Duodenal mucosa (tissue), 2 donors: ENCODE data around the gene CXCR6.

Experiments used
- H3K27ac ChIP-seq: one replicate; pipeline ENCODE4 v1.7.0; 2013; ENCODE audit warnings: low read depth, low read length
- H3K27me3 ChIP-seq, 2 donors: one replicate each; pipeline ENCODE4 v1.7.0; 2013; ENCODE audit warnings: low read length in 2 of 2, control low read depth in 1 of 2; ENCODE audit not compliant: insufficient read depth in 2 of 2, control insufficient read depth in 1 of 2
- H3K36me3 ChIP-seq, 2 donors: one replicate each; pipeline ENCODE4 v1.7.0; 2013; ENCODE audit warnings: low read length in 2 of 2, control low read depth in 1 of 2; ENCODE audit not compliant: insufficient read depth in 2 of 2, control insufficient read depth in 1 of 2
- H3K4me1 ChIP-seq, 2 donors: one replicate each; pipeline ENCODE4 v1.7.0; 2013; ENCODE audit warnings: low read length in 2 of 2, control low read depth in 1 of 2; ENCODE audit not compliant: insufficient read depth in 2 of 2, control insufficient read depth in 1 of 2
- H3K4me3 ChIP-seq, 2 donors: one replicate each; pipeline ENCODE4 v1.7.0; 2013; ENCODE audit warnings: low read length in 2 of 2, low read depth in 1 of 2
- H3K9ac ChIP-seq, 2 donors: one replicate each; pipeline ENCODE4 v1.7.0; 2013; ENCODE audit warnings: low read length in 2 of 2, low read depth in 1 of 2
- H3K9me3 ChIP-seq, 2 donors: one replicate each; pipeline ENCODE4 v1.7.0; 2013; ENCODE audit warnings: low read length in 2 of 2, control low read depth in 1 of 2; ENCODE audit not compliant: control insufficient read depth in 1 of 2

The CXCR6 gene

GRCh38 chr3:45966371-45966791 lies 23.1 kb downstream of the CXCR6 start:
- Histone ChIP-seq H3K4me1 (peaks cover 5 to 7% of the 10 kb centered on the region in 2 donors), H3K27ac (no peak overlapping the region), H3K4me3 (no peak overlapping the region), H3K36me3 (peaks cover 75 to 84% of the 10 kb centered on the region in 2 donors), H3K27me3 (no peaks in the 10 kb centered on the region), H3K9ac (no peak overlapping the region), H3K9me3 (no peaks in the 10 kb centered on the region)

GRCh38 chr3:45966950-45967640 lies 23.8 kb downstream of the CXCR6 start:
- Histone ChIP-seq H3K36me3 (peaks cover 69 to 77% of the 10 kb centered on the region in 2 donors), H3K27ac (no peak overlapping the region), H3K27me3 (no peaks in the 10 kb centered on the region), H3K9ac (no peak overlapping the region), H3K9me3 (no peaks in the 10 kb centered on the region), H3K4me1 (peaks cover 4 to 5% of the 10 kb centered on the region in 2 donors), H3K4me3 (no peak overlapping the region)

GRCh38 chr3:45967724-45968123 lies 24.5 kb downstream of the CXCR6 start:
- Histone ChIP-seq H3K4me1 (peaks cover 4 to 5% of the 10 kb centered on the region in 2 donors), H3K36me3 (peaks cover 62 to 71% of the 10 kb centered on the region in 2 donors)

GRCh38 chr3:45968149-45968548 lies 24.9 kb downstream of the CXCR6 start:
- Histone ChIP-seq H3K4me1 (peaks cover 4 to 5% of the 10 kb centered on the region in 2 donors), H3K9ac (no peak overlapping the region), H3K36me3 (peaks cover 59 to 69% of the 10 kb centered on the region in 2 donors), H3K9me3 (no peaks in the 10 kb centered on the region), H3K4me3 (no peak overlapping the region), H3K27ac (no peak overlapping the region), H3K27me3 (no peaks in the 10 kb centered on the region)

More at GRCh38 chr3:45967724-45968123, 24.5 kb downstream of the CXCR6 start:
- Histone ChIP-seq H3K27ac (no peak overlapping the region), H3K9me3 (no peaks in the 10 kb centered on the region), H3K4me3 (no peak overlapping the region), H3K27me3 (no peaks in the 10 kb centered on the region), H3K9ac (no peak overlapping the region)

- H3K9ac ChIP-seq, result no peak overlapping the region
- no peaks in the 10 kb centered on the region for H3K27me3 ChIP-seq
- H3K4me3 ChIP-seq, result no peak overlapping the region
- peaks cover 4 to 5% of the 10 kb centered on the region in 2 donors for H3K4me1 ChIP-seq
- peaks cover 54 to 64% of the 10 kb centered on the region in 2 donors for H3K36me3 ChIP-seq
- no peaks in the 10 kb centered on the region for H3K9me3 ChIP-seq
- no peak overlapping the region for H3K27ac ChIP-seq
Observed at GRCh38 chr3:45968706-45969105, 25.4 kb downstream of the CXCR6 start.

- no peak overlapping the region for H3K27ac ChIP-seq
- no peaks in the 10 kb centered on the region for H3K9me3 ChIP-seq
- no peak overlapping the region for H3K9ac ChIP-seq
- H3K4me1 ChIP-seq, result peaks cover 4 to 5% of the 10 kb centered on the region in 2 donors
- H3K36me3 ChIP-seq, result peaks cover 52 to 60% of the 10 kb centered on the region in 2 donors
- no peaks in the 10 kb centered on the region for H3K27me3 ChIP-seq
- H3K4me3 ChIP-seq, result no peak overlapping the region
Observed at GRCh38 chr3:45969116-45969515, 25.9 kb downstream of the CXCR6 start.

- no peak overlapping the region for H3K4me3 ChIP-seq
- peaks cover 4 to 5% of the 10 kb centered on the region in 2 donors for H3K4me1 ChIP-seq
- H3K36me3 ChIP-seq, result peaks cover 49 to 57% of the 10 kb centered on the region in 2 donors
- H3K27me3 ChIP-seq, result no peaks in the 10 kb centered on the region
- H3K9me3 ChIP-seq, result no peaks in the 10 kb centered on the region
- no peak overlapping the region for H3K9ac ChIP-seq
- H3K27ac ChIP-seq, result no peak overlapping the region
Observed at GRCh38 chr3:45969953-45970352, 26.7 kb downstream of the CXCR6 start.

- Histone ChIP-seq H3K4me1 (peaks cover 11 to 18% of the 10 kb centered on the region in 2 donors), H3K27ac (no peak overlapping the region), H3K9ac (no peak overlapping the region), H3K36me3 (peaks cover 39 to 47% of the 10 kb centered on the region in 2 donors), H3K27me3 (no peaks in the 10 kb centered on the region), H3K9me3 (no peaks in the 10 kb centered on the region), H3K4me3 (no peak overlapping the region)
Observed at GRCh38 chr3:45972534-45973402, 29.5 kb downstream of the CXCR6 start.

GRCh38 chr3:45974686-45975085 lies 31.4 kb downstream of the CXCR6 start:
- Histone ChIP-seq H3K36me3 (peaks cover 33 to 40% of the 10 kb centered on the region in 2 donors), H3K9me3 (no peaks in the 10 kb centered on the region), H3K9ac (no peak overlapping the region), H3K4me1 (peaks cover 22 to 31% of the 10 kb centered on the region in 2 donors), H3K27ac (no peak overlapping the region), H3K27me3 (no peaks in the 10 kb centered on the region), H3K4me3 (no peak overlapping the region)

- no peak overlapping the region for H3K4me3 ChIP-seq
- H3K27ac ChIP-seq, result no peak overlapping the region
- peaks cover 24 to 42% of the 10 kb centered on the region in 2 donors for H3K36me3 ChIP-seq
- H3K27me3 ChIP-seq, result no peaks in the 10 kb centered on the region
- no peak overlapping the region for H3K9ac ChIP-seq
- no peaks in the 10 kb centered on the region for H3K9me3 ChIP-seq
- H3K4me1 ChIP-seq, result peaks cover 24 to 38% of the 10 kb centered on the region in 2 donors
Observed at GRCh38 chr3:45975686-45976085, 32.4 kb downstream of the CXCR6 start.
